ENCODE data around the gene SSTR5.

Gene SSTR5

GRCh38 chr16:1121601-1122397 is 49.3 kb downstream of the SSTR5 start:
- no peak for DNase-seq (ENCODE audit: low read depth in 1 of 2, low spot score in 1 of 2)

GRCh38 chr16:1122398-1122765 is 49.8 kb downstream of the SSTR5 start:
- DNase-seq (ENCODE audit: low read depth in 1 of 2, low spot score in 1 of 2): no peak

GRCh38 chr16:1123525-1124230 is 51.1 kb downstream of the SSTR5 start:
- DNase-seq (ENCODE audit: low read depth in 1 of 2, low spot score in 1 of 2): no peak

GRCh38 chr16:1124291-1124690 is 51.7 kb downstream of the SSTR5 start:
- no peak for DNase-seq (ENCODE audit: low read depth in 1 of 2, low spot score in 1 of 2)

GRCh38 chr16:1124795-1125194 is 52.2 kb downstream of the SSTR5 start:
- DNase-seq (ENCODE audit: low read depth in 1 of 2, low spot score in 1 of 2): no peak

- DNase-seq (ENCODE audit: low read depth in 1 of 2, low spot score in 1 of 2): peak in 1 of 2 donors; percentile 17
Measured at GRCh38 chr16:1125471-1125870, 52.9 kb downstream of the SSTR5 start.

GRCh38 chr16:1126044-1126443 is 53.5 kb downstream of the SSTR5 start:
- no peak for DNase-seq (ENCODE audit: low read depth in 1 of 2, low spot score in 1 of 2)

GRCh38 chr16:1126586-1126985 is 54.0 kb downstream of the SSTR5 start:
- no peak for DNase-seq (ENCODE audit: low read depth in 1 of 2, low spot score in 1 of 2)

- DNase-seq (ENCODE audit: low read depth in 1 of 2, low spot score in 1 of 2): no peak
Measured at GRCh38 chr16:1127101-1127500, 54.6 kb downstream of the SSTR5 start.

- no peak for DNase-seq (ENCODE audit: low read depth in 1 of 2, low spot score in 1 of 2)
Measured at GRCh38 chr16:1127971-1128715, 55.6 kb downstream of the SSTR5 start.

- no peak for DNase-seq (ENCODE audit: low read depth in 1 of 2, low spot score in 1 of 2)
Measured at GRCh38 chr16:1129106-1129960, 56.8 kb downstream of the SSTR5 start.

- DNase-seq (ENCODE audit: low read depth in 1 of 2, low spot score in 1 of 2): no peak
Measured at GRCh38 chr16:1130382-1130781, 57.8 kb downstream of the SSTR5 start.
